Effector CD8-positive, alpha-beta T cell (primary cell): ENCODE measurements around the gene ELOA.
"Not testable (repeated sequence)": the region's sequence is repeated elsewhere in the genome, so short reads cannot be mapped to it uniquely, and the experiment has no call there.

Experiments used
- DNase-seq: peaks from one replicate; lab custom pipeline; 2025; lab: John Stamatoyannopoulos, UW

The ELOA gene

GRCh38 chr1:23733281-23733680 lies 10.0 kb upstream of the ELOA start:
- not testable (repeated sequence) for DNase-seq

DNA sequence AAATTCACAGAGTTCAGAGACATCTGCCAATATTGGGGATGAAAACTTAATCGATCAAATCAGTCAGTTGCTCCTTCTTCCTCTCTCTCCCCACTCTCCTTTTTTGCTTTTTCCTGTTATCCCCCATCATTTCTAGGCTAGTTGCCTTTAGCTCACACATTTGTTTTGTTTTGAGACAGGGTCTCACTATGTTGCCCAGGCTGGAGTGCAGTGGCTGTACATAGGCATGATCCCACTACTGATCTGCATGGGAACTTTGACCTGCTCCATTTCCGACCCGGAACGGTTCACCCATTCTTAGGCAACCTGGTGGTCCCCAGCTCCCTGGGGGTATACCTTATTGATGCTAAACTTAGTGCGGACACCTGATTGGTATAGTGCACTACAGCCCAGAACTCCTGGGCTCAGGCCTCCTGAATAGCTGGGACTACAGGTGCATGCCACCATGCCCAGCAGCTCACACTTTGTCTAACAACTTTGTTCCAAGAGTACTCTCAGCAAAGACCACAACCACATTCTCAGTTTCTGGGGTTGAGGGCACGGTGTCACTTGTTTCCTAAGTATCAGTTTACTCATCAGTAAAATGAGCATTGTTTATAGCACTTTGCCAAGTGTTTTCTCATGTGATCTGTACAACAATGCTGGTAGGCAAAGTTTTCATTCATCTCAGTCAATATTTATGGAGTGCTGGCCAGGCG lies 6.7 kb upstream of the ELOA start:
- no peak for DNase-seq

GRCh38 chr1:23741609-23742008 lies 1.7 kb upstream of the ELOA start:
- no peak for DNase-seq

DNA sequence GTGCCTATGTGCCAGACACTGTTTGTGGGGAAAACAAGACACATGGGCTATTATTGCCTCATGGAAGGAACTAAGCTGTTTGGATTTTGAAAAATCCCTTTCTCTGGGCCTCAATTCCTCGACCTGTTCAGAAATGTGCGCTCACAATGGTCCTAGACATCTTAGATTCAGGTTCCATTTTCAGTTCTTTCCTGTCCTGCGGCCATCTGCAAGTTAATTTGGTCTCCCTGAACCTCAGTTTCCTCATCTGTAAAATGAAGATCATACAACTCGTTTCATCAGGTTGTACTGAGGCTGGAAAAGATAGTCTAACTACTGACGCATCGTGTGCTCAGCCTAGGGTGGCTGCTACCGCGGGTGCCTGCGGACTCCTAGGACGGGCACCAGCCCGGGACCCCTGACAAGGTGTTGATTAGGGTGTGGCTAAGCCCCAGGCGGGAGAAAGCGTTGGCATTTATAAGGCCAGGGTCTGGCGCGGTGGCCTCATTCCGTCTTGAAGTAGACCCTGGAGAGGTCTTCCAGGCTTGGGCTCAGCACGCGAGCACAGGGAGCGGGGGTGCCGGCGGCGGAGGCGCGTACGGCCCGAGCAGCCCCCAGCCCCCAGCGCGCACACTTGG lies 493 bp upstream of the ELOA start:
- no peak for DNase-seq

- no peak for DNase-seq
Observed at GRCh38 chr1:23745515-23745914, 2.2 kb downstream of the ELOA start.

GRCh38 chr1:23748016-23748415 lies 4.7 kb downstream of the ELOA start:
- no peak for DNase-seq

- no peak for DNase-seq
Observed at GRCh38 chr1:23751050-23751814, 8.0 kb downstream of the ELOA start.

- DNase-seq, result no peak
Observed at GRCh38 chr1:23751815-23752200, 8.5 kb downstream of the ELOA start.

- DNase-seq, result no peak
Observed at GRCh38 chr1:23752909-23753308, 9.6 kb downstream of the ELOA start.

DNA sequence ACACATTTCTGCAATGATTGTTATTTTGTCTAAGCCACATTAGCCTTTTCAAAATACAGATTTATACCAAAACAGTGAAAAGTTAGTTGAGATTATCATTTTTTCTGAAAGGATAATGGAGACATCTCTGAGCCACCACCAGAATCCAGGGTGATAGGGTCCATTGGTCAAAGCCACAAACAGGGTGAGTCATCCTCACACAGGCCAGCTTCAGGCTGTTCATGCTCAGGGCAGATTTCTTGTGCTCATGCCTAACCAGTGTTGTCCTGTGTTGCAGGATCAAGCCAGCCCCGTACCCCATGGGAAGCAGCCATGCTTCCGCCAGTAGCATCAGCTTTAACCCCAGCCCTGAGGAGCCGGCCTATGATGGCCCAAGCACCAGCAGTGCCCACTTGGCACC lies 13.4 kb downstream of the ELOA start:
- DNase-seq, result no peak

- no peak for DNase-seq
Observed at GRCh38 chr1:23757812-23758211, 14.5 kb downstream of the ELOA start.

DNA sequence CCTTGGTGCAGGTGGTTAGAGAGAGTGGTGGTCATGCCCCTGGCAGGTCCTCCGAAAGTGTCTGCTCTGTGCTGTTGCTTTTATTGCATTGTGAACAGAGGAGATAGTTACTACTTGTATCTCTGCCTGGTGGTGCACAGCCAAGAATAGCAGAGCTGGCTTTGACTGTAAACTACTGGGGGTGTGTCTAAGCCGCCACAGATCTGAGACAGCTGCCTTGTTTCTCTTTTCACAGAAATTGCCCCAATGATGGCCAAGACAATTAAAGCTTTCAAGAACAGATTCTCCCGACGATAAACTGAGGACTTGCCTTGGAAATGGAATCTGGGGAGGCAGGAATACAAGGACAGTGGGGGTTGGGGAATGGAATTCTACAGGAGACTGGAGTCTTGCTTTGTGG lies 16.0 kb downstream of the ELOA start:
- no peak for DNase-seq

- DNase-seq, result no peak
Observed at GRCh38 chr1:23763041-23763577, 19.8 kb downstream of the ELOA start.

GRCh38 chr1:23768733-23769132 lies 25.5 kb downstream of the ELOA start:
- DNase-seq, result no peak

DNA sequence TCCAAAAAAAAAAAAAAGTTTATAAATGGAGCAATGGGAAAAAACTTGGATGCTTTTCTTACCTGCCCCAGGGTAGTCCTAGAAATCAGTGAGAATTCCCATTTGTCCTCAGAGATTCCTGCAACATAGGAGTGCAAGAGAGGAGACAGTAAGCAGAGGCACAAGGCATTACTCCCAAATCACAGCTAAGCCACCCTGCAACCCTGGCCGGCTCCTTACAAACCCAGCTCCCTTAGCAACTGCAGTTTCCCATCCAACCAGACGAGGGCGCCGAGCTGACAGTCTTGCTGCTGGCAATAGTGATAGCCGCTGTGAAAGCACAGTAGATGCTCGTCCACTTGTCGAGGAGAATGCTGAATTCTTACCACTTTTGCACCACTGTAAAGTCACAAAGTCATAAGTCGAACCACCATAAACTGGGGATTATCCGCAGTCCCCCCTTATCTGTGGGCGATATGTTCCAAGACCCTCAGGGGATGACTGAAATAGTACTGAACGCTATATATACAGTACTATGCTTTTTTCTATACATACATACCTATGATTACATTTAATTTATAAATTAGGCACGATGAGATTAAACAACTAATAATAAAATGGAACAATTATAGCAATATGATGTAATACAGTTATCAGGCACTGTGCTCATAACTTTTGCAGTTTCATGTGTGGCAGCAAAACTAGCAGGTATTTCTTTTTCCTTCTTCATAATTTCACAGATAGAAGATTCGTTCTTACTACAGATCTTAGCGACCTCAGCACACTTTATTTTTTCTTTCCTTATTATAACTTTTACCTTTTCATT lies 29.0 kb downstream of the ELOA start:
- DNase-seq, result peak; percentile 76

- no peak for DNase-seq
Observed at GRCh38 chr1:23772854-23773242, 29.6 kb downstream of the ELOA start.

DNA sequence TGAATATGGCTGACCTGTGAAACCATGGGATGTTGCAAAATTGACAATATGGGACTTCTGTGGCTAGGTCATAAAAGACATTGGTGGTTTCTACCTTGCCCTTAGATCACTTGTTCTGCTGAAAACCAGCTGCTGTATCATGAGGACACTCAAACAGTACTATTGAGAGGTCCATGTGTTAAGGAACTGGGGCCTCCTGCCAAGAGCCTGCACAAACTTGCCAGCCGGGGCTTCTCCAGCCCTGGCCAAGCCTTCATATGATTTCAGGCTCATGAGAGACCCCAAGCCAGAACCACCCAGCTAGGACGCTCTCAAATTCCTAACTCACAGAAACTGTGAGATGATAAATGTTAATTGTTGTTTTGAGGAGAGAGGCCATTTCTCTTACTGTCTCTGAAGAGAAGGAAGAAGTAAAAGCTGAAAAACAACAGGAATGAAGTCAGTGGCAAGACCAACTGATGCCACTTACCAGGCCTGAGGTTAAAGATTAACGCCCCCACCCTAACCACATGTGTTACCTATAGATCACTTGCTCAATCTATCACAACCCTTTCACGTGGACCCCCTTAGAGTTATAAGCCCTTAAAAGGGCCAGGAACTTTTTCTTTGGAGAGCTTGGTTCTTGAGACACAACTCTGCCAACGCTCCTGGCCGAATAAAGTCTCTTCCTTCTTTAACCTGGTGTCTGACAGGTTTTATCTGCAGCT lies 31.1 kb downstream of the ELOA start:
- DNase-seq, result no peak

- DNase-seq, result no peak
Observed at GRCh38 chr1:23776217-23776616, 32.9 kb downstream of the ELOA start.

- peak; percentile 69 for DNase-seq
Observed at GRCh38 chr1:23777979-23778814, 34.9 kb downstream of the ELOA start, which contains the start of gene PITHD1. PITHD1 (plus strand) TSS chr1:23778418; CDS start chr1:23778516, 98 bp downstream.

DNA sequence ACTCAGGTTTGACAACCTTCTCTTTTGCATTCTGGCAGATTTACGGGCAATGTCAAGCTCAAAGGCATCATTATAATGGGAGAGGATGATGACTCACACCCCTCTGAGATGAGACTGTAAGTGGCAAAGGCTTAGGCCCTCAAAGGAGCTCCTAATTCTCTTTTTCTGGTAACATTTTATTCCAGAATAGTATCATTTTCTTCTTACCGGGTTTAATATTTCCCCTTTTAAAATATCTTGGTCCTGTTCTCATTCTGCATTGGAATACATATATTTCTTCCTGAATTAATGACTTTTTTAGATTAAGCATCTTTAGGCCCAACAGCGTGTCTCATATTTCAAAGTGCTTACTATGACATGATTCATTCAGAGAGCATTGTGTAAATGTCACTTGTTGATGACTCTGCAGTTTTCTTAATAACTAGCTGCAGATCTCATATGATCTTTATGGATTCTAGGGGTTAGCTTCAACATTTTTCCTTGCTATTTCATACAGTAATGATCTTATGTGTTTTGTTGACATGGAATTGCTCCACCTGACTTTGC lies 36.6 kb downstream of the ELOA start:
- DNase-seq, result no peak
